Stimulated activated CD8-positive, alpha-beta memory T cell treated with anti-CD3 and anti-CD28 coated beads, Interleukin-15, amount 100 ng/mL, for 24 hours (primary cell): Measurements from ENCODE around the gene DDX28.
"Not testable (repeated sequence)": the region's sequence is repeated elsewhere in the genome, so short reads cannot be mapped to it uniquely, and the experiment has no call there.

Experiments used
- DNase-seq: peaks from one replicate; pipeline ENCODE4 v3.0.0-alpha.2; 2020; ENCODE audit warnings: low read depth

DDX28 gene

DNA sequence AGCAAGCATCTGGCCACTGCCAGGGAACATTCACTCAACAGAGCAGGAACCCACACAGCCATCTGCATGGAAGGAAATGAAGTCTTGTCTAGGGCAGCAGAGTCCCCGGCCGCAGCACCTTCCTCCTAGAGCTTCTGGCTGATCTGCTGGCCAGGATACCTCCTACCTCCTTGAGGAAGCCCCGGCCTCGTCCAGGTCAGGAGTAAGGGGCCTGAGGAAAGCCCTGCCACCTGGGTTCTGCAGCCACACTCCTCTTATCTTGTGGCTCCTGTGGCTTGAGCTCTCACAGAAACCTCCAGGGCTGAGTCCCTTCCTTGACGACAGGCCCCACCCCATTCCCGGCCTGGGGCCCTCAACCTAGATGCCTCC, 29.0 kb downstream of the DDX28 start:
- not testable (repeated sequence) for DNase-seq

DNA sequence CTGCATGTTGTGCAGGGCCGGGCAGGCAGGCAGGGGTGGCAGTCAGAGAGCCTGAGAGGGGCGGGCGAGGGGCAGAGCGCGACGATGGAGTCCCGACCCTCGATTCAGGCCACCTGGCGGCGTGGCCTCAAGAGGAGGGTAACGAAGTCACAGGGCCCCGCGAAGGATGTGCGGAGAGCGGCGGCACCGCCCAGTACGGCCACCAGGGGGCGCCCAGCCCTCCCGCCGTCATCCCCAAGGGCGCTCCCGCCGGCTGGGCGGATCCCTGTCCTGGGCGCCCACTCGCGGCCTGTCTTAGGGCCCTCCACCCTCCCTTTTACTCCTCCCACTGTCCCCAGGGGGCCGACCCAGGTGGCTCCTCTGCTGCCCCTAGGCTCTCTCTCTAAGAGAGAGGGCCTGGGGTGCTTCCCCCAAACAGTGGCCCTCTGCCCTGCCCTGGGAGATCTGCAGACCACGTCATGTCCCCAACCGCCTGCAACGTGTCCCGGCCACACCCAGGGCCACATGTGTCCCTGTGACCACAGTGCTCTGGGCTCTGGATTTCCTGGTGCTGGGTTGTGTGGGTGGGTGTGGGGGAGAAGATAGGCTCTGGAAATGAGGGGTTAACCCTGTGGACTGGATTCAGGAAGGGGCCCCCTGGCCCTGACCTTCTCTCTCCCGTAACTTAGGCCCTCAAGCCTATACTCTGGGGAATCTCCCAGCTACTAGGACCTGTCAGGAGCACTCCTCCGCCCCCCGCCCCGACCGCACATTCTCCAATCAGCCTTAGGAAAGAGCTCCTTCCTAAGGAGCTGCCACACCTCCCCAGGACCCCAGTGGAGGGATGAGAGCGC, 29.6 kb downstream of the DDX28 start:
- peak; percentile 80 for DNase-seq

DNA sequence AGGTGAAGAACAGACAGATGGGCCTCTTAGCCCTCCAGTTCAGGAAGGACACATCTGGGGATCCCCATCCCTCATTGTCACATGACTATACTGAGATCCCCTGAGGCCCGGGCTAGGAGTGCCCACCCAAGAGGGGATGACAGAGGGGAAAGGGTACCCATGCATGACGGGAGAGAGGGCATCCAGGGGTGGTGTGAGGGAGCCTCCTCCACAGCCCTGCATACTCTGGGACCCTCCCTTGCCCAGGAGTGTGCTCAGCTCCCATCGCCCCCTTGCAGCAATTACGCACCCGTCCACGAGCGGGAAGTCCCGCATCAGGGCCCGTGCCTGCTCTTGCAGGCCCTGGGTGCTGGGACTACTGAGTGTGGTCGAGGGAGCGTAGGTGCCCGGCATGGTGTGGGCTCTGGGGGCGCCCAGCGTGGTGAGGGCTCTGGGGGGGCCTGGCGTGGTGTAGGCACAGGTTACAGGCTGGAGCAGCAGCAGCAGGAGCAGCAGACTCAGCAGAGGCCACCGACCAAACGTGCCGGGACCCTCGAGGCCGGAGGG, 30.3 kb downstream of the DDX28 start:
- DNase-seq: no peak

DNA sequence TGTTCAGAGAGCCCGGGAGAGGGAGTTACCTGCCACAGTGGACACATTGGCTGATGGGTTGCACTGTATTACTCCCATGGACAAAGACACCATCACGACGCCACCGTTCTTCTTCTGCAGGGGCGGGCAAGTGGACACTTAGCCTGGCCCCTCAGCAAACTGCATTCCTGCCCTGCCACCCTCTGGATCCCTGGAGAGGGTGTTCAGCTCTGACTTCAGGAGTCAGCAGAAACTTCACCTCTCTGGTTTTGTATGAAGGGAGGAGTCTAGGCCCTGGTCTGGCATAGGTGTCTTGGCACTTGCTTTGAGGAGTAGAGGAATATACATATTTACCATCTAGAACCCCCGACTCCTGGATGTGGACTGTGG, 33.0 kb downstream of the DDX28 start:
- DNase-seq: no peak

DNA sequence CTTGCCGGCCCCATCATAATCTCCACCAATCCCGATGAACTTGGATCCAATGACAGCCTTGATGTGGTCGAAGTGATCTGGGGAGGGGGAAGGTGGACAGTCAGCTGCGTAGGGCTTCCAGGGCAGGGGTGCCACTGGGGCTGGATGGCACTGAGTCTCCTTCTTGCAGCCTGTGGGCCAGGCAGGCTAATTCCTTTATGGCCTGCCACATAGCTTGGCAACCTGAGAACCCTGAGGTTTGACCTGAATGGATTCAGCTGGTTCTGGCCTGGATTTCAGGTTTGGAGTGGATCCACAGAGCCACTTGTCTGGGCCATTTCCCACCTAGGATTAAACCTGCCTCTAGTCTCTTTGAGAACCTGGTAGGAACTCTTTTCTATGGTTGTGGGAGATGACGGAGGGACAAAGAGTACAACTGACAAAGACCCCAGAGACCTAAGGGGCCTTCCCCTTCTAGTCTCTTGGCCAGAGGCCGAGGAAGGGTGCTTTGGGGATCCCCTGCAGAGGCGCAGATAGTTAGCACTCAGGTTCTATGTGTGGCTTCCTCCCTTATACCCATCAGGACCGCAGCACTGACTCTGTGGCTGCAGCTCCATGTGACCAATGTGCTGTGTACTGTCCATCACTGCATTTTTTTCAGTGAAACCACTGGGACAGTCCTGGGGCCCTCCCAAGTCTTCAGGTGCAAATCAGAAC, 33.6 kb downstream of the DDX28 start:
- DNase-seq: no peak

DNA sequence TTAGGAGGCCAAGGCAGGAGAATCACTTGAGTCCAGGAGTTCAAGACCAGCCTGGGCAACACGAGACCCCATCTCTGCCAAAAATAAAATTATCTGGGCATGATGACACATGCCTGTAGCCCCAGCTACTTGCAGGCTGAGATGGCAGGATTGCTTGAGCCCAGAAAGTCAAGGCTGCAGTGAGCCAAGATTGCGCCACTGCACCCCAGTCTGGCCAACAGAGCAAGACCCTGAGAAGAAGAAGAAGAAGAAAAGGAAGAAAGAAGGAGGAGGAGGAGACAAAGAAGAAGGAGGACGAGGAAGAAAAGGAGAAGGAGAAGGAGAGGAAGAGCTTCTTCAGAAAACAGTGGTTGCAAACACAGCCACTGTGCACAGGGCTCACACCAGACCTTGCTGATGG, 34.4 kb downstream of the DDX28 start:
- DNase-seq: no peak

DNA sequence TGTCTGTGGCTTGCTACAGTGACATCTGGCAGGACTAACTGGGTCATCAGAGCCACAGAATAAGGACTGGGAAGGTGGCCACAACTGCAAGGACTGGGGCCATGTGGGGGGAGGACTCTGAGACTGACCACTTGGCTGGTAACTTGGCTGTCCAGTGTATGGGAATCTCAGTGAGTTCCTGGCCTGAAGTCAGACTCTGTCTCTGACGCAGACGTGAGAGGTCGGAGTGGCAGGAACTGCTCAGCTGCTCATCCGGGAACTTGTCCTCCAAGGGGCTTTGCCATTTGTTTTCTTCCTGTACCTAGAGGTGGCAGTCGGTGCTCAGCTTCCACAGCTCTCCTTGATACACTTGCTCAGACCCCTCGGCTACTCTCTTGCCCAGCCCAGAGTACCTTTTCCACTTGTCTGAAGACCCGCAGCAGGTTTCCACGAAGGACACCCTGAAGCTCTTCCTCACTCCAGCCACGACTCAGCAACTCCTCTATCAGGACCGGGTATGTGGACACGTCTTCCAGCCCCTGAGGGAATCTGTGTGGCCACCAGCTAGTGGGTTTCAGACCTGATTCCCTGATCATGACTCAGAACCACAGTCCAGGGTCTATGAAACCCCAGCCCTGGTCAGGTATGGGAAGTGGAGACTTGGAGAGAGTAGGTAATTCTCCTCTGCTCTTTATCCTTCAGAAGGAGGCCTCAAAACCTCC, 35.4 kb downstream of the DDX28 start:
- no peak for DNase-seq

DNA sequence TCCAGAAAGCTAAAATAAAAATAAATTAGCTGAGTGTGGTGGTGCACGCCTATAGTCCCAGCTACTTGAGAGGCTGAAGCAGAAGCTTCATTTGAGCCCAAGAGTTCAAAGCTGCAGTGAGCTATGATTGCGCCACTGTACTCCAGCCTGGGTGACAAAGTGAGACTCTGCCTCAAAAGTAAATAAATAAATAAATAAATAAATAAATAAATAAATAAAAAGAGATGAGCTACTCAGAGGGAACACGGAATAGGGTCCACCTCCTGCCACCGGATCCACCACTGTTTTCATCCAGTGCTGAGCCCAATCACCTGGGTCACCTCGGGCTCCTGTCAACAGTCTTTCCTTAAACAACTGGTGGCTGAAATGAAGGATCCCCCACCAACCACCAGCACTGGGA, 36.1 kb downstream of the DDX28 start:
- no peak for DNase-seq

DNA sequence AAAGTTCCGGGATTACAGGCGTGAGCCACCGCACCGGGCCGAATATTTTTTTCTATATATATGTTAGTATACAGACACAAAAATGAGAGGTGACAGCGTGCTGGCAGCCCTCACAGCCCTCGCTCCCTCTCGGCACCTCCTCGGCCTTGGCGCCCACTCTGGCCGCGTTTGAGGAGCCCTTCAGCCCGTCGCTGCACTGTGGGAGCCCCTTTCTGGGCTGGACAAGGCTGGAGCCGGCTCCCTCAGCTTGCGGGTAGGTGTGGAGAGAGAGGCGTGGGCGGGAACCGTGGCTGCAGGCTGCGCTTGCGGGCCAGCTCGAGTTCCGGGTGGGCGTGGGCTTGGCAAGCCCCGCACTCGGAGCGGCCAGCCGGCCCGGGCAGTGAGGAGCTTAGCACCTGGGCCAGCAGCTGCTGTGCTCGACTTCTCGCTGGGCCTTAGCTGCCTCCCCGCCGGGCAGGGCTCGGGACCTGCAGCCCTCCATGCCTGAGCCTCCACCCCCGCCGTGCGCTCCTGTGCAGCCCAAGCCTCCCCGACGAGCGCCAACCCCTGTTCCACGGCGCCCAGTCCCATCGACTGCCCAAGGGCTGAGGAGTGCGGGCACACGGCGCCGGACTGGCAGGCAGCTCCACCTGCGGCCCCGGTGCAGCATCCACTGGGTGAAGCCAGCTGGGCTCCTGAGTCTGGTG, 40.9 kb downstream of the DDX28 start:
- no peak for DNase-seq

DNA sequence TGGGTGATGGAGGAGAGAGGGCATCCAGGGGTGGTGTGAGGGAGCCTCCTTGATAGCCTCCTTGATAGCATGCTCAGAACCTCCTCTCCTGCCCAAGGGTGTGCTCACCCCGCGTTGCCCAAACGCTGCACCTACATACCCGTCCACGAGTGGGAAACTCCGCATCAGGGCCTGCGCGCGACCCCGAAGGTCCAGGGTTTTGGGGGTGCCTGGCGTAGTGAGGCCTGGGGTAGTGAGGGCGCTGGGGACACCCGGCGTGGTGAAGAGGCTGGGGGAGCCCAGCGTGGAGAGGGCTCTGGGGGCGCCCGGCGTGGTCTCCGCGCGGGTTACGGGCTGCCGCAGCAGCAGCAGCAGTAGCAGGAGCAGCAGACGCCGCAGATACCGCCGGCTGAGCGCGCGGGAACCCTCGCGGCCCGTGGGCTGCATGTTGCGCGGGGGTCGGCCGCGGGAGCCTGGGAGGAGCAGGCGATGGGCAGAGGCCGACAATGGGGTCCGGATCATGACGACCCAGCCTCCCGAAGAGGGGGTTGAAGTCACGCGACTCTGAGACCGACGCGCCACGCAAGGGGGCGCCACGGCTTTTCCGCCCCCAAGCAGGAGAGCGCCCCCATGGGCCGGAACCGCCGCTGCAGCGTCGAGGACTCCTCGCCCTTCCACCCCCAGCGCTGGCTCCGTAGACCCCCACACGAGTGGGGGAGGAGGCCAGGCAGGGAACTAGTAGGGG, 42.9 kb downstream of the DDX28 start, which contains the start of gene DPEP3:
TSS of gene DPEP3 (minus strand) at position 545 of the 724 bp plus-strand sequence. CDS start at position 426, 119 bp downstream.
- DNase-seq: no peak

DNA sequence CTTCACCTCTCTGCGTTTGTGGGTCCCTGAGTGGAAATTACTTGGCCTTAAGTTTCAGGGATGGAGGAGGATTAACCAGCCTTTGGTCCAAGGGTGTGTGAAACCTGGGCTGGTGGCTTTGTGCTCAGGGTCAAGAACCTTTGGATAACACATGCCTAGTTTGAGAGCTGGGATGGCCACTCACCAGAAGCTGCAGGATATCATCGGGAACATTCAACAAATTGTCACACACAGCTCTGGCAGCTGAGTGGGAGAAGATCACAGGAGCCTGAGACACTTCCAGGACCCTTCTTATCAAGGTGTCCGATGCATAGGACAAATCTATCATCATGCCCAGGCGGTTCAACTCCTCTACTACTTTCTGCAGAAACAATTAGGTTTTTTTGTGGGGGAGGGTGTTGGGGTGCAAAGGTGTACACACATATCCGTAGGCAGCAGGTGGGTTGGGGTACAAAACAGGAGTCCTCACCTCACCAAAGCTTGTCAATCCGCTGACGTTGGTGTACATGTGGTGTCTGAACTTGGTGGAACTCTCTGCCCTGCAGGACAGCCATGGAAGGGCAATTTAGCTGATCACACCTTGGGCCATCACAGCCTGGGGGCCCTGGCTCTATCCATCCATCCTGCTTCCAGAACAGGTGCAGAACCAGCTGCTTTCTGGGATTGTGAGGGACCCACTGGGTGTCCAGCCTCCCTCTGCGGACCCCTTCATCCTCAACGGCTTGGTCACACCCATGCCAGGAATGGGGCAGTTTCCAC, 45.4 kb downstream of the DDX28 start:
- DNase-seq: no peak

DNA sequence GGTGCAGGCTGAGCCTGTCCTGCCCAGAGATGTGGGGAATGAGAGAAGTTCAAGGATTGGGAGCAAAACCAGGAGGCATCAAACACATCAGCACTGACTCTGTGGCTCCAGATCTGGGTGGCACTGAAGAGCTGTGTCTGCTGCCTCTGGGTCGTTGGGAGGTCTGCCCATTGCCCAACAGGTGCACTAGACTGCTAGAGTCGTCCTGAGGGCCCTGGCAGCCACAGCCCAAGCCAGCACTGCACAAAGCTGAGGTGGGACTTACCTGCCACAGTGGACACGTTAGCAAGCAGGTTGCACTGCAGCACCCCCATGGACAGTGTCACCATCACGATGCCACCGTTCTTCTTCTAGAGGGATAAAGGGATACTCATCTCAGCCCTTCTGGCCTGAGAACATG, 46.0 kb downstream of the DDX28 start:
- DNase-seq: no peak

DNA sequence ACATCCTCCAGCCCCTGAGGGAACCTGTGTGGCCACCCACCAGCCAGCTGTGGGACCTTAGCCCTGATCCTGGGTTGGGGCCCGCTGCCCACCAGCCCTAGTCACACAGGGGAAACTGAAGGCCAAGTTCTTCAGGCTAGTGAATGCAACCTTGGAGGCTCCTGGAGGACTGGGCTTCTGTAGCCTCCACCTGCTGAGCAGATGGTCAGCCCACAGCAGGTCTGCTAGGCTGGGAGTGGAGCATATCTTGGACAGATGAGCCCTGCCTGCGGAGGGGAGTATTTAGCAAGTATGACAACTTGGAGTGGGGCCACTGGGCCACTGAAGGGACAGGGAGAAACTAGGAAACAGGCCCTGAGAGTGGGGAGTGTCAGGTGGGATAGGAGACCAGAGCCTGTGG, 46.8 kb downstream of the DDX28 start:
- DNase-seq: no peak

DNA sequence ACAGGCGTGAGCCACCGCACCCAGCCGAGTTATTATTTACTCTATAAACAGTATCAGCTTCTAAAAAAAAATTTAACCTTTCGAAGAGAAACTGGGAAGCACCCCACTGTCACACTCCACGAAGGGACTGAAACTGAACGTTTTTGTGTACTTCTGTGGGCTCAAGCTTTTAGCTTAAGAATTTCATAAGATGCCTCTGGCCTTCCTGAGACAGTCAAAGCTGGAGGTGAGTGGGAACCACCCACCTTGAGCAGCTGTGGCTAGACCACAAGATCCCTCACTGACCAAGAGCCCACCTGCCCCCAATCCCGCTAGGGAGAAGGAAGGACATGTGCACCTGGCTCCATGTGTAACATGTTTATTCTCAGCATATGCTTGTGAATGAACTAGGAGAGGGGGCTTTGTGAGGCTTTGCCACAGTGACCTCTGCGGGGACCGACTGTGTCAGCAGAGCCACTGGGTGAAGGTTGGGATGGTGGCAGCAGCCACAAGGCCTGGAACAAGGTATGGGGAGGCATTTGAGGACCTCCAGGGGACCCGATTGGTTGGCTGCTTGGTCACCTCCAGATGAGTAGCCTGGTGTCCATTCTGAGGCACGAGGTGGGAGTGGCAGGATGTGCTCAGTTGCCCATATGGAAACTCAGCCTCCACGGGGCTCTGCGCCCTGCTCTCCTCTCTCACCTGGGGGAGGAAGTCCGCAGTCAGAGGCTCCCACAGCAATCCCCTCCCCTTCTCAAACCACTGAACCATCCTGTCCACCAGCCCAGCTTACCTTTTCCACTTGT, 47.5 kb downstream of the DDX28 start:
- DNase-seq: no peak

DNA sequence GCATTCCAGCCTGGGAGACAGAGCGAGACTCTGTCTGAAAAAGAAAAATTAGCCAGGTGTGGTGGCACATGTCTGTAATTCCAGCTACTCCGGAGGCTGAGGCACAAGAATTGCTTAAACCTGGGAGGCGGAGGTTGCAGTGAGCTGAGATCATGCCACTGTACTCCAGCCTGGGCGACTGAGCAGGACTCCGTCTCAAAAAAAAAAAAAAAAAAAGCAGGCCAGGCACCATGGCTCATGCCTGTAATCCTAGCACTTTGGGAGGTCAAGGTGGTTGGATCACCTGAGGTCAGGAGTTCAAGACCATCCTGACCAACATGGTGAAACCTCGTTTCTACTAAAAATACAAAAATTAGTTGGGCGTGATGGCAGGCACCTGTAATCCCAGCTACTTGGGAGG, 50.7 kb downstream of the DDX28 start:
- not testable (repeated sequence) for DNase-seq

DNA sequence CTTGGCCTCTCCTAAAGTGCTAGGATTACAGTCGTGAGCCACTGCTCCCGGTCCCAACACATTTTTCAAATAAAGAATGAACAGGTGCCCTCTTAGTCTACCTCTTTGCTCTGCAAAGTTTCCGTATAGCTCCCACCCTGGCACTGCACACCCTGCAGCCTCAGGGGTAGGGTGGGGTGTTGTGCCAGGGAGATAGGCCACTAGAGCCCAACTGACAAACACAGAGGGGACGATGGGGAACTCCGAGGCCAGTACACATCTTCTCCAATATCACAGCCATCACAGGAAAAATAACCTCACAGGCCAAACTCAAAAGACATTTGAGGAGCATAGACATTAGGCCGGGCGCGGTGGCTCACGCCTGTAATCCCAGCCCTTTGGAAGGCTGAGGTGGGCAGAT, 51.9 kb downstream of the DDX28 start:
- no peak for DNase-seq
